ENCODE data around the gene TNRC18.

The TNRC18 gene

GRCh38 chr7:5429253-5429856 is 5.7 kb upstream of the TNRC18 start:
- Histone ChIP-seq H3K9ac (ENCODE audit: low read length) (no peak overlapping the region), H3K36me3 (ENCODE audit: low read length) (no peaks in the 10 kb centered on the region), H3K79me2 (ENCODE audit: insufficient read depth, low read length) (no peaks in the 10 kb centered on the region), H2AFZ (ENCODE audit: low read depth, low read length, severe bottlenecking) (no peak overlapping the region), H3K27me3 (ENCODE audit: low read length) (no peaks in the 10 kb centered on the region), H3F3A (ENCODE audit: insufficient read depth) (0 out of 2 replicates have a peak, but pooled peaks cover 10% of the 10 kb centered on the region), H3K9me2 (replicated peaks; ENCODE audit: insufficient read depth, low read length) (no peaks in the 10 kb centered on the region), H3K4me3 (ENCODE audit: insufficient read depth, low read length, poor library complexity, severe bottlenecking) (no peak overlapping the region), H3K27ac (ENCODE audit: low read depth, low read length) (no peak overlapping the region), H3K9me3 (ENCODE audit: insufficient read depth, low read length) (no peaks in the 10 kb centered on the region), H3K4me2 (ENCODE audit: low read depth, low read length, poor library complexity, severe bottlenecking) (no peak overlapping the region), H4K20me1 (ENCODE audit: low read depth, low read length) (no peaks in the 10 kb centered on the region)
- TF ChIP-seq EZH2phosphoT487 (conservative IDR thresholded peaks at IDR 0.05; ENCODE audit: low read length), result no peak
- TF ChIP-seq, protein P1, sequence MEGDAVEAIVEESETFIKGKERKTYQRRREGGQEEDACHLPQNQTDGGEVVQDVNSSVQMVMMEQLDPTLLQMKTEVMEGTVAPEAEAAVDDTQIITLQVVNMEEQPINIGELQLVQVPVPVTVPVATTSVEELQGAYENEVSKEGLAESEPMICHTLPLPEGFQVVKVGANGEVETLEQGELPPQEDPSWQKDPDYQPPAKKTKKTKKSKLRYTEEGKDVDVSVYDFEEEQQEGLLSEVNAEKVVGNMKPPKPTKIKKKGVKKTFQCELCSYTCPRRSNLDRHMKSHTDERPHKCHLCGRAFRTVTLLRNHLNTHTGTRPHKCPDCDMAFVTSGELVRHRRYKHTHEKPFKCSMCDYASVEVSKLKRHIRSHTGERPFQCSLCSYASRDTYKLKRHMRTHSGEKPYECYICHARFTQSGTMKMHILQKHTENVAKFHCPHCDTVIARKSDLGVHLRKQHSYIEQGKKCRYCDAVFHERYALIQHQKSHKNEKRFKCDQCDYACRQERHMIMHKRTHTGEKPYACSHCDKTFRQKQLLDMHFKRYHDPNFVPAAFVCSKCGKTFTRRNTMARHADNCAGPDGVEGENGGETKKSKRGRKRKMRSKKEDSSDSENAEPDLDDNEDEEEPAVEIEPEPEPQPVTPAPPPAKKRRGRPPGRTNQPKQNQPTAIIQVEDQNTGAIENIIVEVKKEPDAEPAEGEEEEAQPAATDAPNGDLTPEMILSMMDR (IDR thresholded peaks at IDR 0.05; ENCODE audit: insufficient read depth, low read length, poor library complexity, severe bottlenecking), result no peak

- Histone ChIP-seq H3K9ac (ENCODE audit: low read length) (no peak overlapping the region), H3K79me2 (ENCODE audit: insufficient read depth, low read length) (no peaks in the 10 kb centered on the region), H3F3A (ENCODE audit: insufficient read depth) (0 out of 2 replicates have a peak, but pooled peaks cover 12% of the 10 kb centered on the region)
Measured at GRCh38 chr7:5428478-5429252, 5.0 kb upstream of the TNRC18 start.

GRCh38 chr7:5426226-5426475 is 2.5 kb upstream of the TNRC18 start:
- H3K27me3 ChIP-seq (ENCODE audit: low read length), result 0 out of 2 replicates have a peak, but pooled peaks cover 3% of the 10 kb centered on the region
- no peak overlapping the region for H2AFZ ChIP-seq (ENCODE audit: low read depth, low read length, severe bottlenecking)
- no peaks in the 10 kb centered on the region for H3K79me2 ChIP-seq (ENCODE audit: insufficient read depth, low read length)
- TF ChIP-seq EZH2phosphoT487 (conservative IDR thresholded peaks at IDR 0.05; ENCODE audit: low read length), result no peak
- TF ChIP-seq, protein P1 (IDR thresholded peaks at IDR 0.05; ENCODE audit: insufficient read depth, low read length, poor library complexity, severe bottlenecking), result no peak
- no peak overlapping the region for H3K27ac ChIP-seq (ENCODE audit: low read depth, low read length)
- H3K9ac ChIP-seq (ENCODE audit: low read length), result no peak overlapping the region
- H3F3A ChIP-seq (ENCODE audit: insufficient read depth), result 0 out of 2 replicates have a peak, but pooled peaks cover 12% of the 10 kb centered on the region
- no peaks in the 10 kb centered on the region for H3K36me3 ChIP-seq (ENCODE audit: low read length)
- no peaks in the 10 kb centered on the region for H3K9me3 ChIP-seq (ENCODE audit: insufficient read depth, low read length)
- H3K9me2 ChIP-seq (replicated peaks; ENCODE audit: insufficient read depth, low read length), result no peaks in the 10 kb centered on the region
- no peaks in the 10 kb centered on the region for H4K20me1 ChIP-seq (ENCODE audit: low read depth, low read length)
- H3K4me2 ChIP-seq (ENCODE audit: low read depth, low read length, poor library complexity, severe bottlenecking), result no peak overlapping the region
- no peak overlapping the region for H3K4me3 ChIP-seq (ENCODE audit: insufficient read depth, low read length, poor library complexity, severe bottlenecking)

More at GRCh38 chr7:5428478-5429252, 5.0 kb upstream of the TNRC18 start:
- H3K4me2 ChIP-seq (ENCODE audit: low read depth, low read length, poor library complexity, severe bottlenecking), result no peak overlapping the region
- no peaks in the 10 kb centered on the region for H3K27me3 ChIP-seq (ENCODE audit: low read length)
- no peaks in the 10 kb centered on the region for H3K36me3 ChIP-seq (ENCODE audit: low read length)
- no peaks in the 10 kb centered on the region for H3K9me3 ChIP-seq (ENCODE audit: insufficient read depth, low read length)
- no peak overlapping the region for H2AFZ ChIP-seq (ENCODE audit: low read depth, low read length, severe bottlenecking)
- H3K9me2 ChIP-seq (replicated peaks; ENCODE audit: insufficient read depth, low read length), result no peaks in the 10 kb centered on the region
- no peak overlapping the region for H3K4me3 ChIP-seq (ENCODE audit: insufficient read depth, low read length, poor library complexity, severe bottlenecking)
- TF ChIP-seq, protein P1 (IDR thresholded peaks at IDR 0.05; ENCODE audit: insufficient read depth, low read length, poor library complexity, severe bottlenecking), result no peak
- TF ChIP-seq EZH2phosphoT487 (conservative IDR thresholded peaks at IDR 0.05; ENCODE audit: low read length), result no peak
- no peaks in the 10 kb centered on the region for H4K20me1 ChIP-seq (ENCODE audit: low read depth, low read length)
- H3K27ac ChIP-seq (ENCODE audit: low read depth, low read length), result no peak overlapping the region

Measured in SU-DHL-6 (cell line).